Measurements from ENCODE around the gene NEXMIF.

The NEXMIF gene

GRCh38 chrX:74804574-74804973 is 120.7 kb downstream of the NEXMIF start:
- Histone ChIP-seq H3K79me2 (ENCODE audit: insufficient read depth, low read depth) (no peaks in the 10 kb centered on the region), H3K9ac (no peak overlapping the region), H3K27me3 (ENCODE audit: insufficient read depth, low read depth) (no peaks in the 10 kb centered on the region), H3K4me3 (IDR thresholded peaks at IDR 0.05; ENCODE audit: insufficient read depth, low read depth, low read length) (no peak overlapping the region), H3K36me3 (ENCODE audit: insufficient read depth) (no peaks in the 10 kb centered on the region), H3K27ac (no peak overlapping the region), H4K20me1 (ENCODE audit: insufficient read depth) (no peaks in the 10 kb centered on the region), H2AFZ (ENCODE audit: low read depth) (no peak overlapping the region), H3K4me1 (ENCODE audit: low read depth, poor library complexity, severe bottlenecking) (no peaks in the 10 kb centered on the region), H3K4me2 (no peak overlapping the region)
- no peak for TF ChIP-seq CTCF (conservative IDR thresholded peaks at IDR 0.05; ENCODE audit: low read depth, low read length)

GRCh38 chrX:74800062-74800461 is 125.2 kb downstream of the NEXMIF start:
- Histone ChIP-seq H3K4me2 (no peak overlapping the region), H2AFZ (ENCODE audit: low read depth) (no peak overlapping the region), H3K27ac (no peak overlapping the region), H3K27me3 (ENCODE audit: insufficient read depth, low read depth) (no peaks in the 10 kb centered on the region), H4K20me1 (ENCODE audit: insufficient read depth) (no peaks in the 10 kb centered on the region), H3K4me3 (IDR thresholded peaks at IDR 0.05; ENCODE audit: insufficient read depth, low read depth, low read length) (no peak overlapping the region), H3K4me1 (ENCODE audit: low read depth, poor library complexity, severe bottlenecking) (no peaks in the 10 kb centered on the region), H3K9ac (no peak overlapping the region), H3K36me3 (ENCODE audit: insufficient read depth) (no peaks in the 10 kb centered on the region), H3K79me2 (ENCODE audit: insufficient read depth, low read depth) (no peaks in the 10 kb centered on the region)
- no peak for TF ChIP-seq CTCF (conservative IDR thresholded peaks at IDR 0.05; ENCODE audit: low read depth, low read length)

GRCh38 chrX:74797338-74797887 is 127.8 kb downstream of the NEXMIF start:
- Histone ChIP-seq H3K79me2 (ENCODE audit: insufficient read depth, low read depth) (no peaks in the 10 kb centered on the region), H3K4me2 (no peak overlapping the region), H3K9ac (no peak overlapping the region), H3K27ac (no peak overlapping the region), H3K36me3 (ENCODE audit: insufficient read depth) (no peaks in the 10 kb centered on the region), H4K20me1 (ENCODE audit: insufficient read depth) (no peaks in the 10 kb centered on the region), H3K4me3 (IDR thresholded peaks at IDR 0.05; ENCODE audit: insufficient read depth, low read depth, low read length) (no peak overlapping the region), H3K4me1 (ENCODE audit: low read depth, poor library complexity, severe bottlenecking) (no peaks in the 10 kb centered on the region), H3K27me3 (ENCODE audit: insufficient read depth, low read depth) (no peaks in the 10 kb centered on the region), H2AFZ (ENCODE audit: low read depth) (no peak overlapping the region)
- no peak for TF ChIP-seq CTCF (conservative IDR thresholded peaks at IDR 0.05; ENCODE audit: low read depth, low read length)

- H3K4me1 ChIP-seq (ENCODE audit: low read depth, poor library complexity, severe bottlenecking) = no peaks in the 10 kb centered on the region
- no peaks in the 10 kb centered on the region for H3K36me3 ChIP-seq (ENCODE audit: insufficient read depth)
- no peak overlapping the region for H3K9ac ChIP-seq
- H3K27ac ChIP-seq = no peak overlapping the region
- no peak overlapping the region for H3K4me3 ChIP-seq (IDR thresholded peaks at IDR 0.05; ENCODE audit: insufficient read depth, low read depth, low read length)
- H3K79me2 ChIP-seq (ENCODE audit: insufficient read depth, low read depth) = no peaks in the 10 kb centered on the region
- TF ChIP-seq CTCF (conservative IDR thresholded peaks at IDR 0.05; ENCODE audit: low read depth, low read length) = no peak; the same call in 1 of the 2 replicates
- H2AFZ ChIP-seq (ENCODE audit: low read depth) = no peak overlapping the region
- no peaks in the 10 kb centered on the region for H3K27me3 ChIP-seq (ENCODE audit: insufficient read depth, low read depth)
- no peaks in the 10 kb centered on the region for H4K20me1 ChIP-seq (ENCODE audit: insufficient read depth)
- H3K4me2 ChIP-seq = no peak overlapping the region
These were observed 136.6 kb downstream of the NEXMIF start for GRCh38 chrX:74788545-74789086.
